Smooth muscle cell (in vitro differentiated cells): ENCODE results near the gene GDF7. TPM values are rescaled to one million over a fixed set of nuclear protein-coding genes. Genes with fewer than 3 reads are reported as not detected.

Source experiments
- DNase-seq: peaks from one replicate; lab custom pipeline; 2025; ENCODE audit not compliant: unreplicated experiment; lab: John Stamatoyannopoulos, UW
- H2AFZ ChIP-seq: fragments of 200-600 bp; sonication (generic); 2 replicates; pipeline ENCODE4 v1.6.0; 2016; ENCODE audit warnings: antibody characterized with exemption, low read depth, mild to moderate bottlenecking
- H3F3A ChIP-seq: fragments of 200-600 bp; sonication (generic); 2 replicates; pipeline ENCODE4 v1.6.0; 2017; ENCODE audit warnings: antibody characterized with exemption, low read depth
- H3K27ac ChIP-seq: fragments of 200-600 bp; sonication (generic); 2 replicates; pipeline ENCODE4 v1.5.1; 2016; ENCODE audit warnings: low read depth, mild to moderate bottlenecking
- H3K27me3 ChIP-seq: fragments of 200-600 bp; sonication (generic); 2 replicates; pipeline ENCODE4 v1.6.1; 2016; ENCODE audit warnings: low read depth, mild to moderate bottlenecking
- H3K36me3 ChIP-seq: fragments of 200-600 bp; sonication (generic); 2 replicates; pipeline ENCODE4 v1.5.1; 2016; ENCODE audit warnings: low read depth
- H3K4me1 ChIP-seq: fragments of 200-600 bp; sonication (generic); 2 replicates; pipeline ENCODE4 v1.5.1; 2016; ENCODE audit warnings: low read depth
- H3K4me2 ChIP-seq: fragments of 200-600 bp; sonication (generic); 2 replicates; pipeline ENCODE4 v1.6.0; 2016; ENCODE audit warnings: mild to moderate bottlenecking
- H3K4me3 ChIP-seq: fragments of 200-600 bp; sonication (generic); 2 replicates; pipeline ENCODE4 v1.5.1; 2016; ENCODE audit warnings: mild to moderate bottlenecking
- H3K79me2 ChIP-seq: fragments of 200-600 bp; sonication (generic); 2 replicates; pipeline ENCODE4 v1.6.0; 2016; ENCODE audit warnings: low read depth, mild to moderate bottlenecking
- H3K9ac ChIP-seq: fragments of 200-600 bp; sonication (generic); 2 replicates; pipeline ENCODE4 v1.6.0; 2016; ENCODE audit warnings: low read depth
- H3K9me3 ChIP-seq: fragments of 200-600 bp; sonication (generic); replicated peaks from 2 replicates; pipeline ENCODE4 v1.5.1; 2016; ENCODE audit warnings: low read depth
- H4K20me1 ChIP-seq: fragments of 200-600 bp; sonication (generic); 2 replicates; pipeline ENCODE4 v1.6.0; 2016; ENCODE audit warnings: low read depth
- CTCF ChIP-seq: fragments of 200-600 bp; sonication (generic); IDR thresholded peaks from 2 replicates; pipeline ENCODE4 v1.5.1; 2017; ENCODE audit warnings: borderline replicate concordance, mild to moderate bottlenecking, antibody characterized with exemption; ENCODE audit not compliant: insufficient read depth, poor library complexity, severe bottlenecking
- WGBS: methylation state at CpG from one replicate; pipeline ENCODE4 v1.1.7; 2016; ENCODE audit warnings: low lambda C conversion rate; 5-methylcytosine and 5-hydroxymethylcytosine counted together
- polyA plus RNA-seq: library from polyadenylated mRNA; unstranded; fragments of >200 nt; fragmentation: Nextera tagmentation; extraction: Ambion mirVana; gene quantifications from 2 replicates; pipeline ENCODE4 v1.2.1, GENCODE V29; 2016
- total RNA-seq: library from RNA; depleted of rRNA; stranded (reverse); fragments of >200 nt; gene quantifications from 2 replicates; pipeline ENCODE4 v1.2.3, GENCODE V29; 2014

GDF7 gene
- total and polyA plus RNA-seq, 2 experiments from 2014 or later: under 0.01 TPM; not detected in 1

DNA sequence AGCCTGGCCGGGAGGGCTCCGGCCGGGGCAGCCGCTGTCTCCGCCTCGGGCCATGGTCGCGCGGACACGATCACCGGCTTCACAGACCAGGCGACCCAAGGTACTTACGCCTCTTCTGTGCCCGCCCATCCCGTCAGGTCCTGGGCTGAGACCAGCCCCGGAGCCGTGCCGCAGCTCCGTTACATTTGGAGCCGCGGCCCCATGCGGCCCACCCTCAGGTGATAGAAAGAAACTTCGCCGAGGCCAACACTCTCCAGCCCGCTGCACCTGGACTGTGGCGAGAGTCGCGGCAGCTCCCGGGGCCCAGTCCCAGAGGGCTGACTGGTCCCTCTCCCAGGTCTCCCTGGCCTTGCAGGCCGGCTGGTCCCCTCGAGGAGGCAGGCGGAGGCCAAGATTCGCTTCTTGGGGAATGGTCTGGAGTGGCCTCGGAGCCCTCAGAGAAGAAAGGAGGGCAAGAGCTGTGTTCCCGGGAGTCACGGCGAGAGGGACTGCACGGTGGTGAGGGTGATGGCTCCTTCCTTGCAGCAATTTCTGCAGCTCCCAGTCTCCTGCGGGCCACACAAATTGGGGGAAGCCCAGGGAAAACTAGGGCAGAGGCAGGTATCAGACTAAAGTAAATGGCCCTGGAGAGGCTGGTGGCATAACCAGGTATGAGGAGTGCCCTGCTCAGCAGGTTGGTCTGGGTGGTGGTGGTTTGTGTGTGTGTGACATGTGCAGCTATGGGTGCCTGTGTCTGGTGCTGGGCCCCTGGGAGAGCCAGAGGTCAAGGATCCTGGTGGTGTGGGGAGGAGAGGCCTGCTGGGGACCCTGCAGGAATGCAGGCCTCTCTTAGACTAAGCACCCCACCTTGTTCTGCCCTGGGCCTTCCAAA, 822 bp downstream of the GDF7 start:
- H4K20me1 ChIP-seq: no peaks in the 10 kb centered on the region
- no peak overlapping the region for H2AFZ ChIP-seq
- no peaks in the 10 kb centered on the region for H3K36me3 ChIP-seq
- H3K9me3 ChIP-seq: no peaks in the 10 kb centered on the region
- DNase-seq: no peak
- no peak for TF ChIP-seq CTCF
- peaks cover 97% of the 10 kb centered on the region for H3K27me3 ChIP-seq
- peak overlapping the region; percentile 47 for H3K4me3 ChIP-seq
- H3K79me2 ChIP-seq: no peaks in the 10 kb centered on the region
- no peak overlapping the region for H3K9ac ChIP-seq
- WGBS: 11% methylated on average over 39 of the region's 39 CpGs
- peaks cover 22% of the 10 kb centered on the region for H3K4me1 ChIP-seq
- H3F3A ChIP-seq: no peaks in the 10 kb centered on the region
- no peak overlapping the region for H3K27ac ChIP-seq
- peak overlapping the region; percentile 88 for H3K4me2 ChIP-seq

- TF ChIP-seq CTCF: no peak
- Histone ChIP-seq H2AFZ (no peak overlapping the region), H4K20me1 (no peaks in the 10 kb centered on the region), H3K4me2 (no peak overlapping the region), H3K4me3 (no peak overlapping the region), H3F3A (no peaks in the 10 kb centered on the region), H3K4me1 (peaks cover 22% of the 10 kb centered on the region), H3K9ac (no peak overlapping the region), H3K27ac (no peak overlapping the region), H3K79me2 (no peaks in the 10 kb centered on the region), H3K36me3 (no peaks in the 10 kb centered on the region), H3K27me3 (peaks cover 97% of the 10 kb centered on the region), H3K9me3 (no peaks in the 10 kb centered on the region)
- no peak for DNase-seq
- 79% methylated on average over 6 of the region's 6 CpGs for WGBS
These were observed 1.5 kb downstream of the GDF7 start for GRCh38 chr2:20668451-20668850.

DNA sequence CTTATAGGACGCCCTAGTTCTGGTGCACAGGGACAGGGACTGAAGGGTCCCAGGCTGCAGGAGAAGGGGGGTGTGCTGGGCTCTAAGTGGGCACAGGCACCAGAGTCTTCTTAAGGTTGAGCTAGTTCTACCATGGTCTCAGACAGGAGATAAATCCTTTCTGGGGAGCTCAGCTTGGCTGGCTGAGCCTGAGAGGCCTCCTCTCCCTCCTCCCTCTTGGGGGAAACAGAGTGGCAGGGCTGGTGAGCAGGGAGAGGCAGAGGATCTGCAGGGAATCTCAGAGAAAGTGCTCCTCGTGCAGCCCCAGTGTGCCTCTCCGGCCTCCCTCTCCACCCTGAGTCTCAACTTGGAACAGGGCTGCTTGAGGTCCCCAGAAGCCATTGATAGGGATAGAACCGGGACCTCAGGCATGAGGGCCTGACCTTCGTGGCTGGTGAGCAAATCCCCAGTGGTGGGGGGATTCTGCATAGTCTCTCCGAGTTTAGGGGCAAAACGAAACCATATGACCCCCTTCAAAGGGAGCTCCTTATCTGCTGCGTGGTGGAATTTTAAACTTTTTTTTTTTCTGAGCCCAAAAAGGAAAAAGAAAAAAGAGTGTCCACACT, 2.0 kb downstream of the GDF7 start:
- no peaks in the 10 kb centered on the region for H3K79me2 ChIP-seq
- no peak for DNase-seq
- no peak for TF ChIP-seq CTCF
- H3K9me3 ChIP-seq: no peaks in the 10 kb centered on the region
- no peak overlapping the region for H3K27ac ChIP-seq
- no peaks in the 10 kb centered on the region for H3K36me3 ChIP-seq
- H4K20me1 ChIP-seq: no peaks in the 10 kb centered on the region
- H3K4me3 ChIP-seq: no peak overlapping the region
- 34% methylated on average over 8 of the region's 8 CpGs for WGBS
- H3K9ac ChIP-seq: no peak overlapping the region
- peaks cover 97% of the 10 kb centered on the region for H3K27me3 ChIP-seq
- H3K4me2 ChIP-seq: no peak overlapping the region
- H3K4me1 ChIP-seq: peaks cover 22% of the 10 kb centered on the region
- H3F3A ChIP-seq: no peaks in the 10 kb centered on the region
- H2AFZ ChIP-seq: no peak overlapping the region
